K562 (cell line): ENCODE results near the gene CHM. TPM values are rescaled to one million over a fixed set of nuclear protein-coding genes. Genes with fewer than 3 reads are reported as not detected.
A peak's percentile ranks its signal among the peaks of the same experiment; 100 is the strongest.

ENCODE experiments used
- ATAC-seq: fragments of 200-7000 bp; cut with Tn5 transposase; 3 replicates; pipeline ENCODE4 v1.9.1; 2020; ENCODE audit warnings: moderate library complexity
- BruUV-seq: library from RNA; stranded (reverse); fragments of 400-500 nt; replicated peaks from 2 replicates; lab custom pipeline; 2021; lab: Mats Ljungman, UMichigan
- CTCF ChIA-PET: fragments of 300-600 bp; formaldehyde crosslinking; extraction: SDS; loops from one replicate; lab custom pipeline; 2021; ENCODE audit warnings: low intra/inter-chr PET ratio; lab: Yijun Ruan, JAX
- POLR2A ChIA-PET: fragments of 300-600, 350-650 bp; sonication (Branson Sonifier 250); formaldehyde crosslinking; extraction: SDS; loops from one replicate; lab custom pipeline; 2021; ENCODE audit warnings: antibody characterized with exemption, inconsistent platforms; lab: Yijun Ruan, JAX
- DNase-seq, 4 experiments: peaks; one replicate each; pipeline versions ENCODE4 v3.0.0 to v3.0.0-alpha.2; 2011 to 2018; ENCODE audit warnings: low spot score in 3 of 4, mixed read lengths in 3 of 4; ENCODE audit errors: extremely low read depth in 1 of 4
- FAIRE-seq: peaks from 2 replicates; lab custom pipeline; 2011; peaks lifted over from hg19 to GRCh38; lab: Jason Lieb, UNC
- H2AFZ ChIP-seq: 2 replicates; pipeline ENCODE4 v1.6.0; 2011; ENCODE audit warnings: low read depth, low read length, control low read depth, inconsistent platforms
- H3K27ac ChIP-seq: fragments of 200-600 bp; 3 replicates; pipeline ENCODE4 v1.8.0; 2011; ENCODE audit warnings: low read depth, mild to moderate bottlenecking, control low read depth, inconsistent platforms, low read length, moderate library complexity, mixed read lengths; ENCODE audit errors: extremely low read depth
- H3K27me3 ChIP-seq, 2 experiments: fragments of 300-600 bp in 1 of 2; 2 replicates in 1 of 2; 3 replicates in 1 of 2; pipeline versions ENCODE4 v1.6.0 to v1.8.0; 2011; ENCODE audit warnings: inconsistent platforms in 2 of 2, low read length in 2 of 2, mild to moderate bottlenecking in 1 of 2, mixed read lengths in 1 of 2, moderate library complexity in 1 of 2; ENCODE audit not compliant: control insufficient read depth in 2 of 2, insufficient read depth in 2 of 2
- H3K36me3 ChIP-seq: fragments of 300-600 bp; 3 replicates; pipeline ENCODE4 v1.8.0; 2011; ENCODE audit warnings: mild to moderate bottlenecking, low read length, inconsistent platforms; ENCODE audit not compliant: control insufficient read depth, insufficient read depth
- H3K4me1 ChIP-seq, 2 experiments: fragments of 200-600 bp in 1 of 2; replicated peaks in 1 of 2; 2 replicates in 1 of 2; 3 replicates in 1 of 2; pipeline versions ENCODE4 v1.5.1 to v1.8.0; 2011; ENCODE audit warnings: inconsistent platforms in 2 of 2, low read length in 2 of 2, mild to moderate bottlenecking in 1 of 2, mixed read lengths in 1 of 2, moderate library complexity in 1 of 2; ENCODE audit not compliant: control insufficient read depth in 2 of 2, insufficient read depth in 2 of 2
- H3K4me2 ChIP-seq: 2 replicates; pipeline ENCODE4 v1.6.1; 2011; ENCODE audit warnings: low read length, control low read depth, inconsistent platforms, mixed read lengths; ENCODE audit not compliant: insufficient read depth
- H3K4me3 ChIP-seq: fragments of 200-600 bp; sonication (generic), shearing (Covaris generic); 2 replicates; pipeline ENCODE4 v1.5.1; 2016; ENCODE audit warnings: control low read depth, inconsistent platforms
- H3K79me2 ChIP-seq: fragments of 200-600 bp; 3 replicates; pipeline ENCODE4 v1.8.0; 2011; ENCODE audit warnings: low read length, inconsistent platforms; ENCODE audit not compliant: control insufficient read depth, insufficient read depth
- H3K9ac ChIP-seq, 2 experiments: 2 replicates each; pipeline versions ENCODE4 v1.6.0 to v1.6.1; 2011; ENCODE audit warnings: low read depth in 2 of 2, low read length in 2 of 2, control low read depth in 1 of 2, inconsistent platforms in 1 of 2, mild to moderate bottlenecking in 1 of 2, mixed read lengths in 1 of 2; ENCODE audit not compliant: insufficient read depth in 1 of 2
- H3K9me1 ChIP-seq: one replicate; pipeline ENCODE4 v1.6.0; 2011; ENCODE audit warnings: inconsistent platforms, mild to moderate bottlenecking, low read length, moderate library complexity; ENCODE audit not compliant: control insufficient read depth, insufficient read depth
- H3K9me3 ChIP-seq: replicated peaks from 2 replicates; pipeline ENCODE4 v1.5.1; 2011; ENCODE audit warnings: low read depth, low read length, inconsistent platforms; ENCODE audit not compliant: control insufficient read depth, insufficient read depth
- H4K20me1 ChIP-seq: replicated peaks from 2 replicates; pipeline ENCODE4 v1.6.1; 2011; ENCODE audit warnings: low read length, inconsistent platforms, mixed read lengths; ENCODE audit not compliant: control insufficient read depth, insufficient read depth
- ATF1 ChIP-seq, 2 experiments: fragments of 450-650 bp in 1 of 2; IDR thresholded peaks; 2 replicates each; pipeline ENCODE4 v1.6.1; 2016; ENCODE audit warnings: missing compliant biosample characterization in 1 of 2, missing genetic modification characterization in 1 of 2
- DEAF1 ChIP-seq: fragments of 450-650 bp; formaldehyde crosslinking; IDR thresholded peaks from 2 replicates; pipeline ENCODE4 v1.4.0; 2020; ENCODE audit warnings: mild to moderate bottlenecking, moderate library complexity
- SPI1 ChIP-seq: IDR thresholded peaks from 2 replicates; pipeline ENCODE4 v1.6.1; 2011; ENCODE audit warnings: low read depth, low read length, control low read depth, borderline replicate concordance
- TAL1 ChIP-seq: fragments of 450-650 bp; IDR thresholded peaks from 2 replicates; pipeline ENCODE4 v1.6.1; 2016; ENCODE audit warnings: mild to moderate bottlenecking
- ZNF699 ChIP-seq: fragments of 250-450 bp; sonication (Bioruptor Pico); IDR thresholded peaks from 2 replicates; pipeline ENCODE4 v1.8.0; 2021; ENCODE audit warnings: mild to moderate bottlenecking, moderate library complexity; ENCODE audit not compliant: insufficient replicate concordance
- WGBS: fragments of 100-300 bp; shearing (Covaris generic); methylation state at CpG from one replicate; pipeline ENCODE4 v1.1.6; 2016; ENCODE audit warnings: low coverage, mixed read lengths; ENCODE audit not compliant: insufficient coverage; ENCODE audit errors: missing lambda C conversion rate; 5-methylcytosine and 5-hydroxymethylcytosine counted together
- in situ Hi-C: fragments of 300-500 bp; cut with MboI; formaldehyde crosslinking; loops from 4 replicates; pipeline ENCODE4 v1.15.0; 2018; ENCODE audit warnings: inconsistent platforms, mixed read lengths
- intact Hi-C: fragments of 100-400 bp; cut with micrococcal nuclease; formaldehyde crosslinking; loops from 2 replicates; pipeline ENCODE4 v1.14.2; 2022
- polyA plus RNA-seq, 8 experiments: library from polyadenylated mRNA; depleted of rRNA in 4 of 8; stranded (reverse) in 5 of 8; unstranded in 3 of 8; fragments of >200 nt; fragmentation: Nextera tagmentation in 2 of 8; fragmentation: Illumina TruSeq in 1 of 8; extraction: Ambion mirVana in 2 of 8; extraction: Trizol in 1 of 8; gene quantifications; 2 replicates each; pipeline versions ENCODE4 v1.2.1 to v1.2.3, GENCODE V29; 2011 to 2014; ENCODE audit warnings: inconsistent platforms in 1 of 8, missing spikeins in 1 of 8
- total RNA-seq, 7 experiments: library from RNA; depleted of rRNA in 6 of 7; stranded (reverse); fragments of >200 nt in 6 of 7; fragmentation: Illumina TruSeq in 2 of 7; extraction: Trizol in 2 of 7; gene quantifications; 2 replicates each; pipeline versions ENCODE4 v1.2.1 to v1.2.3, GENCODE V29; 2011 to 2021; ENCODE audit warnings: low replicate concordance in 1 of 7

CHM gene
- total and polyA plus RNA-seq, 9 of the 15 experiments (the other 6 are each of a cell fraction or from before 2014, with no cell fraction given): 2.2 to 9.0 (median 4.6) TPM

- ChIA-PET POLR2A (no interaction called here), CTCF (no interaction called here)
- Histone ChIP-seq H2AFZ (no peak overlapping the region), H3K9ac (no peak overlapping the region), H4K20me1 (no peaks in the 10 kb centered on the region), H3K27me3 (no peaks in the 10 kb centered on the region)
- no peak for DNase-seq
- no TSS peak for BruUV-seq
- intact Hi-C loops: no loop called here
- 0% methylated on average over 3 of the region's 3 CpGs for WGBS
- TF ChIP-seq ZNF699 (CRISPR knock-in tag): no peak
- TF ChIP-seq DEAF1 (CRISPR knock-in tag): no peak
- TF ChIP-seq SPI1: peak; percentile 81
- TF ChIP-seq, all 486 proteins: peak for 1
- H3K4me2 ChIP-seq: no peak overlapping the region
- no peaks in the 10 kb centered on the region for H3K4me1 ChIP-seq
- no peak overlapping the region for H3K4me3 ChIP-seq
- no peaks in the 10 kb centered on the region for H3K36me3 ChIP-seq
- no peak overlapping the region for H3K27ac ChIP-seq
- H3K9me1 ChIP-seq: no peaks in the 10 kb centered on the region
- ATAC-seq (no peak), FAIRE-seq (no peak)
- in situ Hi-C loops: no loop called here
- no peaks in the 10 kb centered on the region for H3K9me3 ChIP-seq
- no peaks in the 10 kb centered on the region for H3K79me2 ChIP-seq
Measured at GRCh38 chrX:85988353-85988752, 59.0 kb downstream of the CHM start.

DNA sequence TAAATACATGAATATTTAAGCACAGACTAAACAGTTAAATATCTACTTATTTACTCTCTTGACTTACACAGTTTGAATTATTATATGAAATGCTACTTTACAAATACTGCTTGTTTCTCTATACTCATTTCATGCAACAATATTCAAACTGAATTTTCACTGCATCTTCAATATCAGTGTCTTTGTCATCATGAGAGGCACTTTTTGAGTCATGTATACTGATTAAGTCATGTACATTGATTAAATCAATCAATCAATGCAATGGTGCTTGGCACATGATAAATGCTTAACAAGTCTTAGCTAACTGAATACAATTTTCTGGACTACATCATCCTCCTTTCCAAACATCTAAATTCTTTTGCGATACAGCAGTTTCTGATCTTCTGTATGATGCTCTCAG is 67.1 kb downstream of the CHM start:
- no peak for ATAC-seq

More for the DNA sequence above, 67.1 kb downstream of the CHM start:
- Histone ChIP-seq H3K27me3 (no peaks in the 10 kb centered on the region), H3K36me3 (no peaks in the 10 kb centered on the region), H3K27ac (no peak overlapping the region), H3K9me3 (no peaks in the 10 kb centered on the region), H3K4me3 (no peak overlapping the region), H3K9ac (no peak overlapping the region), H4K20me1 (no peaks in the 10 kb centered on the region), H3K4me1 (no peaks in the 10 kb centered on the region), H2AFZ (no peak overlapping the region), H3K79me2 (no peaks in the 10 kb centered on the region), H3K4me2 (no peak overlapping the region), H3K9me1 (no peaks in the 10 kb centered on the region)
- ChIA-PET POLR2A (no interaction called here), CTCF (no interaction called here)
- FAIRE-seq: no peak
- BruUV-seq: no TSS peak
- WGBS: 50% methylated on average over 1 of the region's 1 CpG
- TF ChIP-seq ATF1 (CRISPR knock-in tag; IDR thresholded peaks at IDR 0.05) (no peak), ATF1 (tag; IDR thresholded peaks at IDR 0.05) (no peak), TAL1 (no peak)
- no peak for DNase-seq
- intact Hi-C loops: no loop called here
- in situ Hi-C loops: no loop called here
